ENCODE results near the gene LMBRD1. TPM values are rescaled to one million over a fixed set of nuclear protein-coding genes. Genes with fewer than 3 reads are reported as not detected.

LMBRD1 gene
- total and polyA plus RNA-seq, 12 donors, result 35.6 to 63.8 (median 46.5) TPM

DNA sequence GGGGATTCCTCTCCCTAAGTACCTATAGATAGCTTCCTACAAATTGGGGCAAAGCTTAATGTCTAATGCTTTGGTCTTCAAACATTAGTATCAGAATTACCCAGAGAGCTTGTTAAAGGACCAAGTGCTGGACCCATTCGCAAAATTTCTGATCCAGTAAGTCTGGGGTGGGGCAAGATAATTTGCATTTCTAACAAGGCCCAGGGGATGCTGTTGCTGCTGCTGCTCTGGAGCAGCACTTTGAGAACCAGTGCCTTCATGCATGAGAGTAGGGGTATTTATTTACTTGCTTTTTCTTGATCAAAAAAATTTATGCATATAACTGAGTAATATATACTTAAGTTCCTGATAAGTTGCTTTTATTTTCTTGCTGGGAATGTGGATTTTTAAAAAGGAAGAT lies 45.1 kb upstream of the LMBRD1 start:
- intact Hi-C loops (cut with DNase I), result no loop called here
- 63 to 85% methylated on average over 1 of the region's 1 CpG for WGBS, 2 donors
- Histone ChIP-seq H3K27ac (no peak overlapping the region), H3K4me3 (no peak overlapping the region), H3K27me3 (peaks cover 0 to 35% (median 0%) of the 10 kb centered on the region in 7 donors), H3K9me3 (no peaks in the 10 kb centered on the region), H3K36me3 (no peaks in the 10 kb centered on the region), H3K4me1 (peaks cover 0 to 6% (median 0%) of the 10 kb centered on the region in 9 donors)
- TF ChIP-seq, protein P1, sequence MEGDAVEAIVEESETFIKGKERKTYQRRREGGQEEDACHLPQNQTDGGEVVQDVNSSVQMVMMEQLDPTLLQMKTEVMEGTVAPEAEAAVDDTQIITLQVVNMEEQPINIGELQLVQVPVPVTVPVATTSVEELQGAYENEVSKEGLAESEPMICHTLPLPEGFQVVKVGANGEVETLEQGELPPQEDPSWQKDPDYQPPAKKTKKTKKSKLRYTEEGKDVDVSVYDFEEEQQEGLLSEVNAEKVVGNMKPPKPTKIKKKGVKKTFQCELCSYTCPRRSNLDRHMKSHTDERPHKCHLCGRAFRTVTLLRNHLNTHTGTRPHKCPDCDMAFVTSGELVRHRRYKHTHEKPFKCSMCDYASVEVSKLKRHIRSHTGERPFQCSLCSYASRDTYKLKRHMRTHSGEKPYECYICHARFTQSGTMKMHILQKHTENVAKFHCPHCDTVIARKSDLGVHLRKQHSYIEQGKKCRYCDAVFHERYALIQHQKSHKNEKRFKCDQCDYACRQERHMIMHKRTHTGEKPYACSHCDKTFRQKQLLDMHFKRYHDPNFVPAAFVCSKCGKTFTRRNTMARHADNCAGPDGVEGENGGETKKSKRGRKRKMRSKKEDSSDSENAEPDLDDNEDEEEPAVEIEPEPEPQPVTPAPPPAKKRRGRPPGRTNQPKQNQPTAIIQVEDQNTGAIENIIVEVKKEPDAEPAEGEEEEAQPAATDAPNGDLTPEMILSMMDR (IDR thresholded peaks at IDR 0.05), result no peak
- ATAC-seq (no peak), DNase-seq (no peak)

DNA sequence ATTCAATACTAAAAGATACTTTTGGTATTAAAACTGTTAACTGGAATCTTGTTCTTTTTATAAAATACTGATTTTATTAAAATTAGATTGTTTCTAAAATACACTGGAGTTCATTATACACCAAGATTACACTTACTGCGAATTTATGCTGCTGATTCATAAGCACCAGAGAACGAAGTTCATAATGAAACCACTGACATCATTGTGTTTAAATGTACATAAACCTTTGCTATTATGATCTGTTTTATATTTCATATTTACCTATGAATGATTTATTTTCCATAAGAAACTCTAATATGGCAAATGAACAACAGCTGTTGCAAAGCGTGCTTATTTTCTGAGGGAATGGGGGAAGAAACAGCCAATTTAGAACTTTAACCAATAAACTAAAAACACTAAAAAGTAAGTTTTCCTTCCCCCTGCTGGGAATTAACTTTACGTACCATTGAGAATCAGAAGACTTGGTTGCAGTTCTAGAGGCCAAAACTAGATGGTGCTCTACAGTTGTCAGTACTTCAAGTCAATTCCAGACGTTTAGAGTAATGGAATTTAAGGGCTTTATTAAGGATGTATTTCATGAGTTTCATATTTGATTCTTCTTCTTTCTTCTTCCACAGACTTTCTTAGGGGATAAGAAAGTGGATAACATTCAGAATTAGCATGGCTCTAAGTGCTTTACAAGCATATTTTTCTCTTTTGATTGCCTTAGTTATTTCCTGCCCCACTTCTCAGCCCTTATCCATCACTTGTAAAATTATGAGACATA lies 38.8 kb upstream of the LMBRD1 start:
- TF ChIP-seq, protein P1 (IDR thresholded peaks at IDR 0.05), result peak; percentile 32 to 88 (median 79)
- no peaks in the 10 kb centered on the region for H3K4me1 ChIP-seq
- H3K27ac ChIP-seq, result no peak overlapping the region
- 4 to 9% methylated on average over 5 of the region's 5 CpGs for WGBS, 2 donors
- H3K27me3 ChIP-seq, result peaks cover 0 to 10% (median 0%) of the 10 kb centered on the region in 7 donors
- ATAC-seq (peak in 2 of 8 donors; percentile 53 to 71), DNase-seq (peak in 1 of 2 donors; percentile 20)
- intact Hi-C loops (cut with DNase I), result loop anchor here in 8 of 10 donors (2.0 to 10.0 kb wide), 5 partner anchors 269 to 329 kb away; no protein-coding TSS in a partner anchor
- H3K36me3 ChIP-seq, result no peaks in the 10 kb centered on the region
- H3K9me3 ChIP-seq, result no peaks in the 10 kb centered on the region
- no peak overlapping the region for H3K4me3 ChIP-seq

DNA sequence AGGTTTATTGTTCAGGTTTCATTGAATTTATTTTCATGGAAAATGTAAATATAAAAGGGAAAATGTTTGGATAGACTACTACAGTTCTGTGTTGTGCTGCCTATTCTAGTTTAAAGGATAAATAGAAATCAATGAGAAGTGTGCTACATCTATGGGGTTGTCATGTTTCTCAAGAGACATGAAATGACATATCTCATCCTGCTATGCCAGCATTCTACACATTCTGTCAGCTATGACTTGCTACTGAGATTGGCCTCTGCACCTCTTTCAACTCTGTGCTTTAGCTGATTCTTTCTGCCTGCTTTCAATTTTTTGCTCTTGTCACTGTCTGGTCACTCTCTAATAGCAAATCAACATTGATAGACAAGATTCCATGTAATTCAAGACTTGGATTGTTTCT lies 35.7 kb upstream of the LMBRD1 start:
- TF ChIP-seq, protein P1 (IDR thresholded peaks at IDR 0.05), result no peak
- Histone ChIP-seq H3K27ac (no peak overlapping the region), H3K36me3 (no peaks in the 10 kb centered on the region), H3K9me3 (no peaks in the 10 kb centered on the region), H3K4me1 (no peaks in the 10 kb centered on the region), H3K4me3 (no peak overlapping the region), H3K27me3 (peaks cover 0 to 6% (median 0%) of the 10 kb centered on the region in 7 donors)
- DNase-seq, result no peak
- no peak for ATAC-seq
- intact Hi-C loops (cut with DNase I), result loop anchor here in 5 of 10 donors (5.0 to 10.0 kb wide), 3 partner anchors 272 to 332 kb away; no protein-coding TSS in a partner anchor

DNA sequence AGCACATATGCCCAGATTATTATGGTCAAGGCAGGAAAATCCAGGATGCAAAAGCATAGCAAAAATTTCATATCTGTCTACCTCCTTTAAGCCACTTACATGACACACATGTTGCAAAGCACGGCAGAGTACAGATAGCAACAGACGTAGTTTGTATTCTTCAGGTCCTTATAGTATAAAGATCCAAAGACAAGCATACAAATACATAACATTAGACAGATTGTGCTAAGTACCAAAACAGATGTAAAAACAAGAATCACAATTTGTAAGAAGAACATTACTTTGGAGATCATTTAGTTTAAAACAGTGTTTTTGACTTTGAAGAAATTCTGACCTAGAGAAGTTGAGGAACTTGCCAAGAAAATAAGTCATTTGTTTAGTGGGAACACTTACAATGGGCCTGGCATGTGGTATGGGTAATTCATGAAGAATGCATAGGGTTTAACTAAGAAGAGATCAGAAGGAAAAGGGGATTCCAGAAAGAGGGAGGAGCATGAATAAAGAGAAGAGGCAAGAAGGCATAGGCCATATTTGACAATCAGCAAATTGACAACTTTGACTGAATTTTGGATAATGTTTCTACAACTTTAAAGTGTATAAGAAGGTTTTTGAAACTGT lies 30.6 kb upstream of the LMBRD1 start:
- Histone ChIP-seq H3K4me3 (no peak overlapping the region), H3K4me1 (no peaks in the 10 kb centered on the region), H3K36me3 (no peaks in the 10 kb centered on the region), H3K9me3 (no peaks in the 10 kb centered on the region), H3K27ac (no peak overlapping the region), H3K27me3 (no peaks in the 10 kb centered on the region)
- TF ChIP-seq, protein P1 (IDR thresholded peaks at IDR 0.05), result no peak
- intact Hi-C loops (cut with DNase I), result no loop called here
- 28 to 51% methylated on average over 2 of the region's 2 CpGs for WGBS, 2 donors
- ATAC-seq, result no peak
- DNase-seq, result no peak

Measured in heart right ventricle (tissue), 16 donors.